Vagina (tissue), 2 donors: ENCODE measurements around the gene ADAMTS9. TPM values are rescaled to one million over a fixed set of nuclear protein-coding genes. Genes with fewer than 3 reads are reported as not detected.

ENCODE experiments used
- DNase-seq, 2 donors: peaks; one replicate each; pipeline ENCODE4 v3.0.0-alpha.2; 2017; ENCODE audit errors: extremely low spot score in 2 of 2
- H3K27ac ChIP-seq: fragments of 200-600 bp; sonication (generic); one replicate; pipeline ENCODE4 v1.5.1; 2019
- H3K27me3 ChIP-seq: fragments of 200-600 bp; sonication (generic); one replicate; pipeline ENCODE4 v1.5.1; 2019
- H3K36me3 ChIP-seq, 2 donors: fragments of 200-600 bp; sonication (generic); one replicate each; pipeline ENCODE4 v1.5.1; 2017 to 2019
- H3K4me1 ChIP-seq: fragments of 200-600 bp; sonication (generic); one replicate; pipeline ENCODE4 v1.5.1; 2019
- H3K4me3 ChIP-seq, 2 donors: fragments of 200-600 bp; sonication (generic); 1 replicate in 1 of 2; 2 replicates in 1 of 2; pipeline ENCODE4 v1.5.1; 2016 to 2019
- H3K9me3 ChIP-seq: fragments of 200-600 bp; sonication (generic); one replicate; pipeline ENCODE4 v1.5.1; 2019
- POLR2A ChIP-seq, 2 donors: fragments of 450-650 bp; IDR thresholded peaks; one replicate each; pipeline ENCODE4 v1.6.1; 2017; ENCODE audit warnings: antibody characterized with exemption in 2 of 2, mild to moderate bottlenecking in 2 of 2, moderate library complexity in 2 of 2
- POLR2AphosphoS5 ChIP-seq, 2 donors: sonication (generic); formaldehyde crosslinking; IDR thresholded peaks; one replicate each; pipeline ENCODE4 v1.9.0; 2017; ENCODE audit warnings: antibody characterized with exemption in 2 of 2, mild to moderate bottlenecking in 2 of 2, low read depth in 1 of 2; ENCODE audit not compliant: insufficient read depth in 1 of 2
- intact Hi-C: fragments of 100-400 bp; cut with DNase I; formaldehyde crosslinking; loops from one replicate; pipeline ENCODE4 v1.15.1; 2023
- total RNA-seq: library from RNA; depleted of rRNA; stranded (reverse); fragments of >200 nt; gene quantifications from one replicate; pipeline ENCODE4 v1.2.3, GENCODE V29; 2016
- TF ChIP-seq, protein P1 (sequence below), 3 experiments: fragments of 450-650 bp in 2 of 3; fragments of 200-600 bp in 1 of 3; sonication (generic) in 1 of 3; IDR thresholded peaks; one replicate each; pipeline ENCODE4 v1.5.1; 2017 to 2019; ENCODE audit warnings: antibody characterized with exemption in 3 of 3, mild to moderate bottlenecking in 2 of 3, moderate library complexity in 2 of 3

Gene ADAMTS9
- total RNA-seq, 1 donor from 2014 or later, result 118 TPM

- intact Hi-C loops, result no loop called here
- Histone ChIP-seq H3K36me3 (peaks cover 0 to 10% of the 10 kb centered on the region in 2 donors), H3K4me1 (no peaks in the 10 kb centered on the region)
Observed at GRCh38 chr3:64541803-64542202, 146.0 kb downstream of the ADAMTS9 start.

GRCh38 chr3:64539451-64540196 lies 148.2 kb downstream of the ADAMTS9 start:
- Histone ChIP-seq H3K4me3 (no peak overlapping the region), H3K27ac (no peak overlapping the region), H3K36me3 (peaks cover 0 to 6% of the 10 kb centered on the region in 2 donors), H3K27me3 (no peaks in the 10 kb centered on the region), H3K4me1 (no peaks in the 10 kb centered on the region), H3K9me3 (no peaks in the 10 kb centered on the region)
- DNase-seq, result no peak
- intact Hi-C loops, result loop anchor here (10.0 kb wide), 1 partner anchor 145 kb away; the partner anchor contains the start of gene ADAMTS9
- TF ChIP-seq POLR2A (IDR thresholded peaks at IDR 0.05), result no peak
- TF ChIP-seq, protein P1, sequence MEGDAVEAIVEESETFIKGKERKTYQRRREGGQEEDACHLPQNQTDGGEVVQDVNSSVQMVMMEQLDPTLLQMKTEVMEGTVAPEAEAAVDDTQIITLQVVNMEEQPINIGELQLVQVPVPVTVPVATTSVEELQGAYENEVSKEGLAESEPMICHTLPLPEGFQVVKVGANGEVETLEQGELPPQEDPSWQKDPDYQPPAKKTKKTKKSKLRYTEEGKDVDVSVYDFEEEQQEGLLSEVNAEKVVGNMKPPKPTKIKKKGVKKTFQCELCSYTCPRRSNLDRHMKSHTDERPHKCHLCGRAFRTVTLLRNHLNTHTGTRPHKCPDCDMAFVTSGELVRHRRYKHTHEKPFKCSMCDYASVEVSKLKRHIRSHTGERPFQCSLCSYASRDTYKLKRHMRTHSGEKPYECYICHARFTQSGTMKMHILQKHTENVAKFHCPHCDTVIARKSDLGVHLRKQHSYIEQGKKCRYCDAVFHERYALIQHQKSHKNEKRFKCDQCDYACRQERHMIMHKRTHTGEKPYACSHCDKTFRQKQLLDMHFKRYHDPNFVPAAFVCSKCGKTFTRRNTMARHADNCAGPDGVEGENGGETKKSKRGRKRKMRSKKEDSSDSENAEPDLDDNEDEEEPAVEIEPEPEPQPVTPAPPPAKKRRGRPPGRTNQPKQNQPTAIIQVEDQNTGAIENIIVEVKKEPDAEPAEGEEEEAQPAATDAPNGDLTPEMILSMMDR (IDR thresholded peaks at IDR 0.05), result no peak
- no peak for TF ChIP-seq POLR2AphosphoS5 (IDR thresholded peaks at IDR 0.05; ENCODE audit: insufficient read depth in 1 of 2, low read depth in 1 of 2)

More at GRCh38 chr3:64541803-64542202, 146.0 kb downstream of the ADAMTS9 start:
- no peaks in the 10 kb centered on the region for H3K9me3 ChIP-seq
- no peak for TF ChIP-seq POLR2AphosphoS5 (IDR thresholded peaks at IDR 0.05; ENCODE audit: insufficient read depth in 1 of 2, low read depth in 1 of 2)
- no peak for TF ChIP-seq POLR2A (IDR thresholded peaks at IDR 0.05)
- TF ChIP-seq, protein P1 (IDR thresholded peaks at IDR 0.05), result no peak
- no peak overlapping the region for H3K27ac ChIP-seq
- H3K27me3 ChIP-seq, result no peaks in the 10 kb centered on the region
- no peak overlapping the region for H3K4me3 ChIP-seq
- DNase-seq, result no peak

DNA sequence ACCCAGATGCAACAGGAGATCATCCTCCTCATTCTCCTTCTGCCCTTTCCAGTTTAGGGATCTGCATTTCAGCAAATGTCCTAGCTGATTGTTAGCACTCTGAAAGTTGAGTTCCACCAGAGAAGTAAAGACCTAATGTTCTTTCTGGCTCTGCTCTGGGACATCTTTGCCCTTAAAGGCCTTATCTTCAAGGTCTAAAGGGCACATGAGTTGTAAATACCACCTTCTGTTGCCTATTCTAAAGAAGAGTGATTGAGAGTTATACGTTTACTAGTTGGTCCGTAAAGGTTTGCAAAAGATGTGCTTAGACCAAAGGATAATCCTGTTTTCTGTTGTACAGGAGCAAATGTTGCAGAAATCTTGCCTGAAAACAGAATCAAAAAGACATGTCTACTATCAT lies 151.6 kb downstream of the ADAMTS9 start:
- peaks cover 0 to 5% of the 10 kb centered on the region in 2 donors for H3K36me3 ChIP-seq
- no peak for DNase-seq
- no peaks in the 10 kb centered on the region for H3K9me3 ChIP-seq
- H3K27me3 ChIP-seq, result no peaks in the 10 kb centered on the region
- H3K4me3 ChIP-seq, result no peak overlapping the region
- intact Hi-C loops, result loop anchor here (10.0 kb wide), 1 partner anchor 149 kb away; the partner anchor contains the start of gene ADAMTS9
- H3K4me1 ChIP-seq, result peaks cover 12% of the 10 kb centered on the region
- no peak overlapping the region for H3K27ac ChIP-seq
- TF ChIP-seq POLR2A (IDR thresholded peaks at IDR 0.05) (no peak), POLR2AphosphoS5 (IDR thresholded peaks at IDR 0.05; ENCODE audit: insufficient read depth in 1 of 2, low read depth in 1 of 2) (no peak)
- TF ChIP-seq, protein P1 (IDR thresholded peaks at IDR 0.05), result no peak

- Histone ChIP-seq H3K9me3 (no peaks in the 10 kb centered on the region), H3K4me1 (peaks cover 16% of the 10 kb centered on the region), H3K36me3 (no peaks in the 10 kb centered on the region), H3K27me3 (no peaks in the 10 kb centered on the region), H3K4me3 (no peak overlapping the region), H3K27ac (peak overlapping the region; percentile 54)
- intact Hi-C loops, result loop anchor here (5.0 to 10.0 kb wide), 2 partner anchors 151 to 714 kb away; partner anchors contain the start of gene ADAMTS9
- TF ChIP-seq POLR2AphosphoS5 (IDR thresholded peaks at IDR 0.05; ENCODE audit: insufficient read depth in 1 of 2, low read depth in 1 of 2) (peak; percentile 51 to 66), POLR2A (IDR thresholded peaks at IDR 0.05) (no peak)
- TF ChIP-seq, protein P1 (IDR thresholded peaks at IDR 0.05), result peak; percentile 86 to 90 (median 88)
- peak in 1 of 2 donors; percentile 94 for DNase-seq
Observed at GRCh38 chr3:64533617-64534317, 154.0 kb downstream of the ADAMTS9 start.
